Dedifferentiated amniotic fluid mesenchymal stem cell (primary cell): ENCODE results near the gene TSLP.

Experiments used
- DNase-seq: peaks from one replicate; pipeline ENCODE4 v3.0.0-alpha.2; 2016; ENCODE audit errors: extremely low spot score

The TSLP gene

GRCh38 chr5:111095982-111096381 lies 24.5 kb downstream of the TSLP start:
- DNase-seq = no peak

DNA sequence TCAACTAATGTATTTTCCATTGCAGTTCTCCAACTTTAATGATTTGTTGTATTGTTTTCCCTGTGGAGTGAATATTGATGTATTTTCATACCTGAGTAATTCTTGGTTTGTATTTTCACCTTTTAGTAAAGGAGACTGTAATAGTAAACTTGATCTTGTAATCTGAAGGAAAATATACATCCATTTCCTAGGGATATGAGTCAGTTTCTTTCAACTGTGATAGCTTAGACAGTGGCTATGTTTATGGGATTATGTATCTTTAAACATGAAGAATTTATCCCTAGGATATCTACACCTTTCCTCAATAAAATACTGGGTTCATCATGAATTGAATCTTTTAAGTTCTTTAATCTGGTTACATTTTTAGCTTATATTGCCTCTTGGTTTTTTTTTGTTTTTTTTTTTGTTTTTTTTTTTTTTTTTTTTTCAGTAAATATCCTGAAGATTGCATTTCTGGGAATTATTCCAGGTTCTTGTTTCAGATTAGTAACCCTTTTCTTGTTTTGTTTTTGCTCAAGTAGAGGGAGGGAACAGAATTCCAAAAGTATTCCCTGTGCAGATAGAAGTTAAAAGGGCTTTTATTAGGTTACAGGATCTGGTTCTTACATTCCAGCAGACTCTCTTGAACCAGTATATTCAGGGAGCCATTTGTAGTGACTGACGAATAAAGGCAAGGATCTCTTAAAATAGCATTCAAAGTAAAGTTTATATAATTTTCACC lies 27.7 kb downstream of the TSLP start:
- no peak for DNase-seq

- no peak for DNase-seq
Observed at GRCh38 chr5:111106320-111106948, 34.9 kb downstream of the TSLP start.

GRCh38 chr5:111107371-111107770 lies 35.9 kb downstream of the TSLP start:
- no peak for DNase-seq

DNA sequence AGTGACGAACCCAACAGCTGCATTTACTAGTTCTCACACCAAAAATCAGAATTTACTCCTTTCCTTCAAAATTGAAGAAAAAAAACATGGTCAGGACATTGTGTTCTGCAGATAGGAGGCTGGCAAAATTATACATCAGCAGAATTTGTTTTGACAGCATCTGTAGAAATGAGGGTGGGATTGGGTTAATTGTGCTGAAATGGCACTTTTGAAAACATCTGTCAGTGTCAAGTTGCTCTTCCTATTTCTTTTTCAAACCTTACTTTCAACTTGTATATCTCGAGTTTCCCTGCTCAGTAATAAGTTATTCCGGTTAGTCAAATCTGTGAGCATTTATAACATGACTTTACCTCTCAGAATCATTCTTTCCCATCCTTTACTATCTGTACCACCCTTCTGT lies 40.4 kb downstream of the TSLP start:
- no peak for DNase-seq

- DNase-seq = no peak
Observed at GRCh38 chr5:111113678-111114077, 42.2 kb downstream of the TSLP start.

DNA sequence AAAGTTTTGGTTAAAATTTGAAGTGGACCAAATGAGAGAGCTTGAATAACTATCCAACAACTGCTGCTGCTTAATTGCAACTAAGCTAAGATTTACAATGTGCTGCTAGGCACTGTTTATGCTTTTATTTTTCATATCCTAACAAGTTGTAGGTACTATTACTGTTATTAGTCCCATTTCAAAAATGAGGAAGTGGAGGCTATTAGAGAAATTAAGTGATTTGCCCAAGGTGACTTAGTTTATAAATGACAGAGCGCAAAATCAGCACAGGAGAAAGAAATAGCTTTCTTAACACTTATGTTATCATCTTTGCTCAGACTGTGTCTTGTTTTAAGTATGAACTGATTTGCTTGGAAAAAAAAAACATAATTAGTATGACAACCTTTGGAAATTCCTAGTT lies 43.7 kb downstream of the TSLP start:
- DNase-seq = no peak

GRCh38 chr5:111116550-111116949 lies 45.0 kb downstream of the TSLP start:
- no peak for DNase-seq

- DNase-seq = no peak
Observed at GRCh38 chr5:111117136-111117535, 45.6 kb downstream of the TSLP start.

GRCh38 chr5:111119221-111119620 lies 47.7 kb downstream of the TSLP start:
- no peak for DNase-seq

- DNase-seq = no peak
Observed at GRCh38 chr5:111119856-111120255, 48.3 kb downstream of the TSLP start.

DNA sequence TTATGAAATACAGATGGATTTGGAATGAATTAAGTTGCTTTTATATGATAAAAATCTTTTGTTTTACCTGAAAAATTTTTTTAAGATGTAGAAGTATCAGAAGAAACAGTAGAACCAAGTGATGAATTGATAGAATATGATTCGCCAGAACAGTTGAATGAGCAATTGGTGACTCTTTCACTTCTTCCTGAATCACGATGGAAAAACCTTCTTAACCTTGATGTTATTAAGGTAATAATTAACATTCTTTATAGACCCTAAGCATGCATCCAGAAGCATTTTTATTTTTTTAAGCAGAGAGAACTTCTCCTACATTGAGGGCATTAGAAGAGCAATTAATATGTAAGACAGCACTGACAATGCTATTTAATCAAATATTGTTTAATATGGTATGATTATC lies 49.4 kb downstream of the TSLP start:
- DNase-seq = no peak

- DNase-seq = no peak
Observed at GRCh38 chr5:111121926-111122325, 50.4 kb downstream of the TSLP start.

DNA sequence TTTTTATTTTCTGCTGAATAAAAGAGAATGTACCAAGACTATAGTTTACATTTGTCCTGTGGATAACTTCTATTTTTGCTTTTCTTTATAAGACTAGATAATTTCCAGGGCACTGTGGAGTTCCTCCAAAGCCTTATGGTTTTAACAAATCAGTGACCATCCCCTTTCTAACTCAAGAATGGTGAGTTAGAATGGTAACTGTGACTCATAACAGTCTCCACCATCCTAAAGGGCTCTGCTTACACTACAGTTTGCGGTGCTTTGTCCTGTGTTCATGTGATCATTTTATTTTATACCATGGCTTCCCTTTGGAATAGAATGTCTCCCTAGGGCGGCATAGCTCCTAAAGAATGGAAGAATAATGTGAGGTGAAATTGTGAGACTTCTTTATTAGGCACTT lies 50.9 kb downstream of the TSLP start:
- no peak for DNase-seq

GRCh38 chr5:111124793-111125192 lies 53.3 kb downstream of the TSLP start:
- DNase-seq = no peak

DNA sequence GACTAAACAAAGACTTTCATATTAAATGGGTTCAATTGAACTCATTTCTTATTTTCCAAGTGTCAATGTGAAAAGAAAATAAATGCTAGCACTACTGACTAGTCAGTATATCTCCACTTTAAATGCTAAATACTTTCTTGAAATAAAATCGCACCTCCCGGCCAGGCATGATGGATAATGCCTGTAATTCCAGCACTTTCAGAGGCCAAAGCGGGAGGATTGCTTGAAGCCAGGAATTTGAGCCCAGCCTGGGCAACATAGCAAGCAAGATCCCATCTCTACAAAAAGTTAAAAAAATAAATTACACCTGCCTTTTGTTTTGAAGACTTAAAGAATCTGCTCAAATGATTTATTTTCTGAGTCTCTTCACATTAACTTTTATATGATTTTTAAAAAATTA lies 55.4 kb downstream of the TSLP start:
- no peak for DNase-seq
